Omental fat pad (tissue), 4 donors: ENCODE measurements around the gene HNMT. TPM values are rescaled to one million over a fixed set of nuclear protein-coding genes. Genes with fewer than 3 reads are reported as not detected.

ENCODE experiments used
- ATAC-seq: fragments of 150-250 bp; one replicate; pipeline ENCODE4 v1.9.1; 2016; ENCODE audit warnings: mild to moderate bottlenecking, moderate library complexity; ENCODE audit not compliant: low FRiP score
- DNase-seq: peaks from one replicate; pipeline ENCODE4 v3.0.0-alpha.2; 2019; ENCODE audit warnings: low spot score
- CTCF ChIP-seq, 3 donors: fragments of 450-650 bp; IDR thresholded peaks; one replicate each; pipeline ENCODE4 v1.5.1; 2016 to 2017; ENCODE audit warnings: antibody characterized with exemption in 3 of 3, mild to moderate bottlenecking in 3 of 3, moderate library complexity in 2 of 3
- total RNA-seq, 4 donors: library from RNA; depleted of rRNA; stranded (reverse); fragments of >200 nt; gene quantifications; one replicate each; pipeline ENCODE4 v1.1.0, GENCODE V29; 2016

HNMT gene
- total RNA-seq, 4 donors from 2014 or later = 69.4 to 160 (median 85.8) TPM

DNA sequence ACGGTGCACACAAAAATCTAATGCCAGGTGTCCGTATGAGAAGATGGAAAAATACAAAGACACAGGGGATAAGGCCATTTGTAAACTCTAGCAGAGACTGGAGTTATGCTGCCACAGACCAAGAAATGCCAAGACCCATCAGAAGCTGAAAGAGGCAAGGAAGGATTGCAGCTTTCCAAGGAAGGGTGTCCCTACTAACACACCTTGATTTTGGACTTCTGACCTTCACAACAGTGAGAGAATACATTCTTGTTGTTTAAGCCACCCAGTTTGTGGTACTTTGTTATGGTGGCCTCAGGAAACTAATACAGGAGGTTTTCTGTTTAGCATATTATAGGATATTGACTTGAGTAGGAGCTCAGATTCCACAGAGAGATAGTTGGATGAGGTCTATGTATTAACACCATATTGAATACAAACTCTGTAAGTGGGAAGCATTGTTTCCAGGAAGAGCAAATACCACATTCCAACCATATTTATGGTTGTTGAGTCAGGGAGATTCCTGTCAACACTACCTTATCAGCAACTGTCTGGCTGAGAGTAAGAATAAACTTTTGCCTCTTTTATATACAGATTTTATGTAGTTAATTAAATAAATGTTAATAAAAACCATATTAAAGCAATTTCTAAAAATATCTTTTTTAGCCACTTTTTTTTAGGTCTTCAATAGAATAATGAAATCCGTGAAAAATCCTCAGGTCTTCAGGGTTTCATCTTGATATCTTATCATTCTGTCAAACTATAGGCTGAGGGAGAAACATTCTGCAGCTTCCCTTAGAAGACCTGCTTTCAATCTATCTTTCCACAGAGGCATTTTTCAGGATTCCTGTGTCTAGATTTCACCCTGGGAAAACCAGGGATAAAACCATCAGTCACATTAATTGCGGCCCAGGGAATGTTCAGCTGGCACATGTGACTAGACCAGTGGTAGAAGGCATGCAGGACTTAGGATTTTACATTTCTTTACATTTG, 35.4 kb upstream of the HNMT start:
- DNase-seq (no peak), ATAC-seq (no peak)
- no peak for TF ChIP-seq CTCF (IDR thresholded peaks at IDR 0.05)

- ATAC-seq (no peak), DNase-seq (no peak)
- no peak for TF ChIP-seq CTCF (IDR thresholded peaks at IDR 0.05)
Observed at GRCh38 chr2:137929519-137929916, 34.8 kb upstream of the HNMT start.

- no peak for TF ChIP-seq CTCF (IDR thresholded peaks at IDR 0.05)
- ATAC-seq = no peak
- no peak for DNase-seq
Observed at GRCh38 chr2:137930146-137930545, 34.1 kb upstream of the HNMT start.

GRCh38 chr2:137935591-137935990, 28.7 kb upstream of the HNMT start:
- no peak for TF ChIP-seq CTCF (IDR thresholded peaks at IDR 0.05)
- no peak for ATAC-seq
- DNase-seq = no peak

DNA sequence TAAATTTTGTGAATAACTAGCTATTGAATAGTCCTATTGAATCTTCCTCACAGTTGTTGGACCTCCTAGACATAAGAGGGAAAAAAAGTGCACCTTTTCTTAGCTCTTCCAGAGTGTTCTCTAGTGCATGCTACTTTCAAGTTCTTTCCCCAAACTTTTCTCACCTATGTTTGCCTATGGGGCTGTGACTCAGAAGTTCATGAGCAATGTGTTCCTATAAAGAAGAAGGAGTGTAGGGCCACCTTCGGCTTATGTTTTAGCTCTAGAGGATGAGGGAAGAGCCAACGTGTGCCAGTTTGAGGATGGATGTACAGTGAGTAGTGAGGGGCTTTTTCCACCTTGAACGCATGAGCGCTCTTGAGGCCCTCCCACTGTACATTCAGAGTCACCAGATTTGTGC, 27.0 kb upstream of the HNMT start:
- TF ChIP-seq CTCF (IDR thresholded peaks at IDR 0.05) = no peak
- DNase-seq = no peak
- no peak for ATAC-seq

DNA sequence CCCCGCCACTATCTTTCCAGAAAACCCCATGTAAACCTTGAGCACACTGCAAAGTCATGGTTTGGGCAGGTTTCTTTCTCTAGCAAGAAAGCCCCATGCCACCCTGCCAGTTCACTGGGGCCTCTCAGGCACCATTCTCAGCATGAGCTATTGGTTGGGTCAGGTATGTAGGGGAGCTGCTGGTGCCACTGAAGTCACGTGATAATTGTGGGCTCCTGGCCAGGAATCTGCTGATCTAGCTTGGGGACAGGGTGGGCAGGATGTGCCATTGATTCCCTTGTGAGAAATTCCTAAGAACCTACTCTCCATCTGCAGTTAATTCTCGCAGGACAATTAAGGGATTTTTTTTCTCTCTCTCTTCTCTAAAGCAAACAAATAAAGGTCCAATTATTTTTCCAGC, 26.5 kb upstream of the HNMT start:
- DNase-seq (no peak), ATAC-seq (no peak)
- no peak for TF ChIP-seq CTCF (IDR thresholded peaks at IDR 0.05)

GRCh38 chr2:137938204-137938603, 26.1 kb upstream of the HNMT start:
- DNase-seq (no peak), ATAC-seq (no peak)
- no peak for TF ChIP-seq CTCF (IDR thresholded peaks at IDR 0.05)
